Panc1 (cell line): ENCODE measurements around the gene KCTD13. TPM values are rescaled to one million over a fixed set of nuclear protein-coding genes. Genes with fewer than 3 reads are reported as not detected.

Experiments used
- ATAC-seq: fragments of 200-7000 bp; cut with Tn5 transposase; 2 replicates; pipeline ENCODE4 v1.9.1; 2020; ENCODE audit warnings: mild to moderate bottlenecking, moderate library complexity
- BruUV-seq: library from RNA; stranded (reverse); fragments of 400-500 nt; replicated peaks from 2 replicates; lab custom pipeline; 2021; lab: Mats Ljungman, UMichigan
- CTCF ChIA-PET: fragments of 300-600 bp; sonication (Branson Sonifier 250); formaldehyde crosslinking; loops from one replicate; lab custom pipeline; 2022; ENCODE audit warnings: antibody characterized with exemption; lab: Charles Lee
- POLR2A ChIA-PET: fragments of 300-600 bp; sonication (Branson Sonifier 250); formaldehyde crosslinking; loops from one replicate; lab custom pipeline; 2022; ENCODE audit warnings: antibody characterized with exemption; lab: Charles Lee
- DNase-seq: peaks from one replicate; pipeline ENCODE4 v3.0.0-alpha.2; 2010; ENCODE audit warnings: low read depth, low spot score
- H3K27ac ChIP-seq: 2 replicates; pipeline ENCODE4 v1.5.1; 2011; ENCODE audit warnings: mild to moderate bottlenecking, low read length, inconsistent platforms
- H3K27me3 ChIP-seq: fragments of 200-500 bp; sonication (Bioruptor generic); 2 replicates; pipeline ENCODE4 v1.6.0; 2014; ENCODE audit warnings: low read length, inconsistent platforms; ENCODE audit not compliant: control insufficient read depth, insufficient read depth
- H3K36me3 ChIP-seq: fragments of 200-500 bp; sonication (Bioruptor generic); 2 replicates; pipeline ENCODE4 v1.5.1; 2014; ENCODE audit warnings: inconsistent platforms, mild to moderate bottlenecking, low read length, moderate library complexity; ENCODE audit not compliant: control insufficient read depth, insufficient read depth
- H3K4me1 ChIP-seq: 2 replicates; pipeline ENCODE4 v1.5.1; 2011; ENCODE audit warnings: inconsistent platforms, mild to moderate bottlenecking, low read length, moderate library complexity; ENCODE audit not compliant: control insufficient read depth, insufficient read depth
- H3K4me3 ChIP-seq, 2 experiments: 2 replicates each; pipeline ENCODE4 v1.5.1; 2011 to 2012; ENCODE audit warnings: low read depth in 2 of 2, low read length in 2 of 2, mild to moderate bottlenecking in 2 of 2, inconsistent platforms in 1 of 2, moderate library complexity in 1 of 2
- H3K9me3 ChIP-seq: fragments of 200-500 bp; sonication (Bioruptor generic); 2 replicates; pipeline ENCODE4 v1.5.1; 2014; ENCODE audit warnings: low read depth, mild to moderate bottlenecking, inconsistent platforms, low read length, moderate library complexity; ENCODE audit not compliant: control insufficient read depth, insufficient read depth
- POLR2AphosphoS5 ChIP-seq: IDR thresholded peaks from 2 replicates; pipeline ENCODE4 v1.6.1; 2012; ENCODE audit warnings: mild to moderate bottlenecking, low read depth, low read length, moderate library complexity
- SIN3A ChIP-seq: IDR thresholded peaks from 2 replicates; pipeline ENCODE4 v1.6.1; 2012; ENCODE audit warnings: low read depth, mild to moderate bottlenecking, low read length, moderate library complexity, borderline replicate concordance; ENCODE audit not compliant: insufficient read depth
- TCF7L2 ChIP-seq: IDR thresholded peaks from 2 replicates; pipeline ENCODE4 v1.6.1; 2011; ENCODE audit warnings: mild to moderate bottlenecking, low read depth, low read length, inconsistent platforms
- in situ Hi-C: cut with HindIII; loops from 2 replicates; pipeline ENCODE4 v1.10.0; 2016; ENCODE audit warnings: low sequenced_read_pairs, low pct_unique_long_range_greater_than_20kb
- intact Hi-C: fragments of 100-400 bp; cut with micrococcal nuclease; formaldehyde crosslinking; loops from one replicate; pipeline ENCODE4 v1.10.0; 2022; ENCODE audit not compliant: unreplicated experiment
- total RNA-seq: library from RNA; stranded (reverse); gene quantifications from one replicate; pipeline ENCODE4 v1.2.1, GENCODE V29; 2021; ENCODE audit not compliant: unreplicated experiment
- TF ChIP-seq, protein P1 (sequence below): fragments of 450-650 bp; IDR thresholded peaks from 2 replicates; pipeline ENCODE4 v1.5.1; 2017; ENCODE audit warnings: mild to moderate bottlenecking
- TF ChIP-seq, protein P2 (sequence below), 2 experiments: IDR thresholded peaks; 2 replicates each; pipeline ENCODE4 v1.6.1; 2011 to 2012; ENCODE audit warnings: low read depth in 2 of 2, control low read depth in 1 of 2, low read length in 1 of 2, mild to moderate bottlenecking in 1 of 2, moderate library complexity in 1 of 2; ENCODE audit not compliant: insufficient read depth in 1 of 2

KCTD13 gene
- total RNA-seq, 1 experiment from 2014 or later, result 45.7 TPM

DNA sequence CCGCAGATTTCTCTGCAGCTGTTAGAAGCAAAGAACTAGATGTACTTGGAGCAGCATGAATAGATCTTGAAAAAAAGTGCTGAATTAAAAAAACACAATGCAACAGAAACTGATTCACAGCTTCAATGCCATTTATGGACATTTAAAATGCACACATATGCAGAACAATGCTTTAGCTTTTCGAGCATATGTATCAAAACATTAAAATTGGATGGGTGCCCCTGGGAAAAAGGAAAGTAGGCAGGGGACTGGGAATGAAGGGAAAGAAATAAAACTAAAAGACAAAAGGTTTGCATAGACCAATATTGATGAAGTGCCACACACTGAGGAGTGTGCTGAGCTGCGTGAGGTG lies 5.0 kb downstream of the KCTD13 start:
- Histone ChIP-seq H3K4me3 (no peak overlapping the region), H3K27me3 (no peaks in the 10 kb centered on the region), H3K4me1 (peaks cover 8% of the 10 kb centered on the region; the same call in 1 of the 2 replicates), H3K27ac (no peak overlapping the region), H3K36me3 (peaks cover 15% of the 10 kb centered on the region; the same call in 1 of the 2 replicates), H3K9me3 (no peaks in the 10 kb centered on the region)
- ChIA-PET POLR2A (interaction anchor here (0.5 kb wide), 1 partner anchor 39 kb away, joined by 9 read pairs; no protein-coding TSS in a partner anchor), CTCF (no interaction called here)
- DNase-seq (no peak), ATAC-seq (no peak)
- in situ Hi-C loops (no loop called here), intact Hi-C loops (no loop called here)
- BruUV-seq, result no TSS peak
- TF ChIP-seq POLR2AphosphoS5 (no peak), TCF7L2 (no peak), SIN3A (no peak)
- TF ChIP-seq, protein P1, sequence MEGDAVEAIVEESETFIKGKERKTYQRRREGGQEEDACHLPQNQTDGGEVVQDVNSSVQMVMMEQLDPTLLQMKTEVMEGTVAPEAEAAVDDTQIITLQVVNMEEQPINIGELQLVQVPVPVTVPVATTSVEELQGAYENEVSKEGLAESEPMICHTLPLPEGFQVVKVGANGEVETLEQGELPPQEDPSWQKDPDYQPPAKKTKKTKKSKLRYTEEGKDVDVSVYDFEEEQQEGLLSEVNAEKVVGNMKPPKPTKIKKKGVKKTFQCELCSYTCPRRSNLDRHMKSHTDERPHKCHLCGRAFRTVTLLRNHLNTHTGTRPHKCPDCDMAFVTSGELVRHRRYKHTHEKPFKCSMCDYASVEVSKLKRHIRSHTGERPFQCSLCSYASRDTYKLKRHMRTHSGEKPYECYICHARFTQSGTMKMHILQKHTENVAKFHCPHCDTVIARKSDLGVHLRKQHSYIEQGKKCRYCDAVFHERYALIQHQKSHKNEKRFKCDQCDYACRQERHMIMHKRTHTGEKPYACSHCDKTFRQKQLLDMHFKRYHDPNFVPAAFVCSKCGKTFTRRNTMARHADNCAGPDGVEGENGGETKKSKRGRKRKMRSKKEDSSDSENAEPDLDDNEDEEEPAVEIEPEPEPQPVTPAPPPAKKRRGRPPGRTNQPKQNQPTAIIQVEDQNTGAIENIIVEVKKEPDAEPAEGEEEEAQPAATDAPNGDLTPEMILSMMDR, result no peak
- TF ChIP-seq, protein P2, sequence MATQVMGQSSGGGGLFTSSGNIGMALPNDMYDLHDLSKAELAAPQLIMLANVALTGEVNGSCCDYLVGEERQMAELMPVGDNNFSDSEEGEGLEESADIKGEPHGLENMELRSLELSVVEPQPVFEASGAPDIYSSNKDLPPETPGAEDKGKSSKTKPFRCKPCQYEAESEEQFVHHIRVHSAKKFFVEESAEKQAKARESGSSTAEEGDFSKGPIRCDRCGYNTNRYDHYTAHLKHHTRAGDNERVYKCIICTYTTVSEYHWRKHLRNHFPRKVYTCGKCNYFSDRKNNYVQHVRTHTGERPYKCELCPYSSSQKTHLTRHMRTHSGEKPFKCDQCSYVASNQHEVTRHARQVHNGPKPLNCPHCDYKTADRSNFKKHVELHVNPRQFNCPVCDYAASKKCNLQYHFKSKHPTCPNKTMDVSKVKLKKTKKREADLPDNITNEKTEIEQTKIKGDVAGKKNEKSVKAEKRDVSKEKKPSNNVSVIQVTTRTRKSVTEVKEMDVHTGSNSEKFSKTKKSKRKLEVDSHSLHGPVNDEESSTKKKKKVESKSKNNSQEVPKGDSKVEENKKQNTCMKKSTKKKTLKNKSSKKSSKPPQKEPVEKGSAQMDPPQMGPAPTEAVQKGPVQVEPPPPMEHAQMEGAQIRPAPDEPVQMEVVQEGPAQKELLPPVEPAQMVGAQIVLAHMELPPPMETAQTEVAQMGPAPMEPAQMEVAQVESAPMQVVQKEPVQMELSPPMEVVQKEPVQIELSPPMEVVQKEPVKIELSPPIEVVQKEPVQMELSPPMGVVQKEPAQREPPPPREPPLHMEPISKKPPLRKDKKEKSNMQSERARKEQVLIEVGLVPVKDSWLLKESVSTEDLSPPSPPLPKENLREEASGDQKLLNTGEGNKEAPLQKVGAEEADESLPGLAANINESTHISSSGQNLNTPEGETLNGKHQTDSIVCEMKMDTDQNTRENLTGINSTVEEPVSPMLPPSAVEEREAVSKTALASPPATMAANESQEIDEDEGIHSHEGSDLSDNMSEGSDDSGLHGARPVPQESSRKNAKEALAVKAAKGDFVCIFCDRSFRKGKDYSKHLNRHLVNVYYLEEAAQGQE (IDR thresholded peaks at IDR 0.05; ENCODE audit: insufficient read depth in 1 of 2, low read depth in 2 of 2, low read length in 1 of 2), result no peak

DNA sequence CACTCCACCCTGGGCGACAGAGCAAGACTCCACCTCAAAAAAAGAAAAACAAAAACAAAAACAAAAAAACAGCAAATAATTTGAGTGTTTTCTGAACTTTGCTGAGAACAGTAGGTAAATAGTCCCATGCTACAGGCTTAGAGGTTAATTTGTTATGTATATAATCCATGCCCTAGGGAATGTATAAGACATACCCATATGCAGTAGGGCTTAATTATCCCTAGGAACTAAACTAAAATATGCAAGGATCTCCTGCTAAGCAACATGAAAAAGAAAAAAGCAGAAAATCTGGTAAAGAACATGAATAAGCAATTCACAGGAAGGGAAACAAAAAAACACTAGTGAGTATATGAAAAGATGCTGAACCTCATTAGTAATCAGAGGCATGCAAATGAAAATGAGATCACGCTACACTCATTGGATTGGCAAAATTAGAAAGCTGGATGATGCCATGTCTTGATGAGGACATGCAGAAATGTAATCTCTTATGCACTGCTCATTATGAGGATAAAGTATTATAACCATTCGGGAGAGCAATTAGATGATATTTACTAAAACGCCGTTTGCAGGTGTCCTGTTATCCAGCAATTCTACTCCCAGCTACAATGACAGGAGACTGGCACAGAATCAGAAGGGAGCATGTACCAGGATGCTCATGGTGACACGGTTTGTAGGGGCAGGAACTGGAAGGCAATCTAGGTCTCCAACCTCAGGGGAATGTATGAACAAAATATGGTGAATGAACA lies 5.6 kb downstream of the KCTD13 start:
- Histone ChIP-seq H3K4me1 (peaks cover 8% of the 10 kb centered on the region; the same call in 1 of the 2 replicates), H3K36me3 (peaks cover 15% of the 10 kb centered on the region; the same call in 1 of the 2 replicates), H3K9me3 (no peaks in the 10 kb centered on the region), H3K4me3 (no peak overlapping the region), H3K27me3 (no peaks in the 10 kb centered on the region), H3K27ac (no peak overlapping the region)
- in situ Hi-C loops (no loop called here), intact Hi-C loops (no loop called here)
- no peak for DNase-seq
- CTCF ChIA-PET, result no interaction called here
- POLR2A ChIA-PET, result interaction anchor here (0.5 to 0.6 kb wide), 2 partner anchors 11 to 40 kb away, joined by 4 to 9 read pairs; no protein-coding TSS in a partner anchor
- TF ChIP-seq, protein P1, result no peak
- TF ChIP-seq, protein P2 (IDR thresholded peaks at IDR 0.05; ENCODE audit: insufficient read depth in 1 of 2, low read depth in 2 of 2, low read length in 1 of 2), result no peak
- TF ChIP-seq SIN3A, result no peak
- no peak for TF ChIP-seq TCF7L2
- no peak for TF ChIP-seq POLR2AphosphoS5
- no TSS peak for BruUV-seq
- no peak for ATAC-seq
